Neuron (in vitro differentiated cells): Measurements from ENCODE around the gene PRELP.
"Not testable (repeated sequence)": the region's sequence is repeated elsewhere in the genome, so short reads cannot be mapped to it uniquely, and the experiment has no call there.

Experiments
- H2AFZ ChIP-seq: one replicate; pipeline ENCODE4 v1.6.1; 2013; ENCODE audit warnings: low read depth, mild to moderate bottlenecking, inconsistent platforms, low read length, moderate library complexity
- H3K27me3 ChIP-seq: one replicate; pipeline ENCODE4 v1.6.1; 2013; ENCODE audit warnings: low read length; ENCODE audit not compliant: insufficient read depth
- H3K36me3 ChIP-seq: one replicate; pipeline ENCODE4 v1.6.1; 2013; ENCODE audit warnings: low read length; ENCODE audit not compliant: insufficient read depth
- H3K4me1 ChIP-seq: one replicate; pipeline ENCODE4 v1.6.1; 2013; ENCODE audit warnings: low read length; ENCODE audit not compliant: insufficient read depth
- H3K4me3 ChIP-seq: 2 replicates; pipeline ENCODE4 v1.5.1; 2013; ENCODE audit warnings: mild to moderate bottlenecking, low read length, moderate library complexity
- H3K9me3 ChIP-seq: one replicate; pipeline ENCODE4 v1.6.1; 2013; ENCODE audit warnings: low read length

PRELP gene

GRCh38 chr1:203461717-203462116 is 13.9 kb upstream of the PRELP start:
- Histone ChIP-seq H3K27me3 (peaks cover 24% of the 10 kb centered on the region), H3K9me3 (no peaks in the 10 kb centered on the region), H3K36me3 (no peaks in the 10 kb centered on the region), H3K4me3 (no peak overlapping the region), H2AFZ (no peak overlapping the region), H3K4me1 (peaks cover 8% of the 10 kb centered on the region)

DNA sequence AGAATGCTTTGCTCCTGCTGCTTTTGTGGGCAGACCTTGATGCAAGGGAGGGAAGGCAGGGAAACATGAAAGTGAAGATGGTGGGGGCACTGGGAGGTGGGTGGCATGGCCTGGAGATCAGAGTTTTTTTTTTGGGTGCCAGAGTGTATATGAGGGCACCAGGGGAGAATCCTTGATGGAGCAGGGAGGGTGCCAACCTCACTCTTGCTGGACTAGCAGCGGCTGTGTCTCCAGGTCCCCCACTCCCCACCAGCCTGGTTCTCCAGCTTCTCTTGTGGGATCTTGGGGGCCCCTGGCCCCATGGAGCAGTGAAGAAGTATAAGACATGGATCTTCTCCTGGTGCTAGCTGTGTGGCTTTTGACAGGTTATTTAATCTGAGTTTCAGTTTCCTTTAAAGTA is 13.5 kb upstream of the PRELP start:
- H3K9me3 ChIP-seq: no peaks in the 10 kb centered on the region
- no peak overlapping the region for H2AFZ ChIP-seq
- peaks cover 24% of the 10 kb centered on the region for H3K27me3 ChIP-seq
- H3K36me3 ChIP-seq: no peaks in the 10 kb centered on the region
- peaks cover 8% of the 10 kb centered on the region for H3K4me1 ChIP-seq
- no peak overlapping the region for H3K4me3 ChIP-seq

DNA sequence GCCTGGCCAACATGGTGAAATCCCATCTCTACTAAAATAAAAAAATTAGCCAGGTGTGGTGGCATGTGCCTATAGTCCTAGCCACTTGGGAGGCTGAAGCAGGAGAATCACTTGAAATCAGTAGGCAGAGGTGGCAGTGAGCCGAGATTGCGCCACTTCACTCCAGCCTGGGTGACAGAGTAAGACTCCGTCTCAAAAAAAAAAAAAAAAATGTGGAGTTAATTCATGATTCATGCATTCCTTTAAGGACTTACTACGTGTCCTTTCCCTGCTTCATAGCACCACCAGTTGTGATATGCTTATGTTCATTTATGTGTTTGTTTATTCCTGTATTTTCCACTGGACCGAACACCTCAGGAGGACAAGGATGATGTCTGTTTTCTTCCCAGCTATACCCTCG is 12.7 kb upstream of the PRELP start:
- no peaks in the 10 kb centered on the region for H3K36me3 ChIP-seq

GRCh38 chr1:203463469-203464062 is 12.0 kb upstream of the PRELP start:
- H3K36me3 ChIP-seq: no peaks in the 10 kb centered on the region
- no peak overlapping the region for H3K4me3 ChIP-seq
- peaks cover 8% of the 10 kb centered on the region for H3K4me1 ChIP-seq
- no peaks in the 10 kb centered on the region for H3K9me3 ChIP-seq
- peaks cover 24% of the 10 kb centered on the region for H3K27me3 ChIP-seq
- H2AFZ ChIP-seq: no peak overlapping the region

More for the DNA sequence above, 12.7 kb upstream of the PRELP start:
- Histone ChIP-seq H3K9me3 (no peaks in the 10 kb centered on the region), H3K4me3 (no peak overlapping the region), H3K4me1 (peaks cover 8% of the 10 kb centered on the region), H2AFZ (no peak overlapping the region), H3K27me3 (peaks cover 24% of the 10 kb centered on the region)

GRCh38 chr1:203464226-203464625 is 11.4 kb upstream of the PRELP start:
- Histone ChIP-seq H3K36me3 (no peaks in the 10 kb centered on the region), H3K4me1 (peaks cover 8% of the 10 kb centered on the region), H3K27me3 (peaks cover 22% of the 10 kb centered on the region), H3K9me3 (no peaks in the 10 kb centered on the region), H2AFZ (no peak overlapping the region), H3K4me3 (no peak overlapping the region)

DNA sequence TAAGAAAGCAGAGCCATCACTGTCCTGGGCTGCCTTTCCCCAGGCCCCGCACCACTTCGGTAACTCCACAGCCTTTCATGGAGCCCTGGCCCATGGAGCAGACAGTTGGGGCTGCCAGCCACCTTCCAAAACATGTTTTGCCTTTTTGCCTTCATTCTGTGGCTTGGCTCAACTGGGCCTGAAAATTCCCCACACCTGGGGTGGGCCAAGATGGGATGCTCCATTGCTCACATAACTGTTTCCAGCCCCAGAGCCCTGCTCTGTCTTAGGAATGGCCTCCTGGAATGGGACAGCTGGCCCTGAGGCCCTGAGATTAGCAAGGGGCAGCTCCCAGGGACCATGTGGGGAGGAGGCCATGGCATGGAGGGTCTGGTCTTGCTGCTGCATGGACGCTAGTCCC is 10.9 kb upstream of the PRELP start:
- Histone ChIP-seq H3K4me3 (no peak overlapping the region), H3K27me3 (peaks cover 22% of the 10 kb centered on the region), H3K9me3 (no peaks in the 10 kb centered on the region), H3K36me3 (no peaks in the 10 kb centered on the region), H2AFZ (no peak overlapping the region), H3K4me1 (peaks cover 8% of the 10 kb centered on the region)

GRCh38 chr1:203465146-203465798 is 10.3 kb upstream of the PRELP start:
- H3K4me3 ChIP-seq: no peak overlapping the region
- no peak overlapping the region for H2AFZ ChIP-seq
- H3K36me3 ChIP-seq: no peaks in the 10 kb centered on the region
- H3K4me1 ChIP-seq: peaks cover 8% of the 10 kb centered on the region
- H3K9me3 ChIP-seq: no peaks in the 10 kb centered on the region
- peaks cover 22% of the 10 kb centered on the region for H3K27me3 ChIP-seq

GRCh38 chr1:203465948-203466347 is 9.7 kb upstream of the PRELP start:
- peaks cover 8% of the 10 kb centered on the region for H3K4me1 ChIP-seq
- no peak overlapping the region for H2AFZ ChIP-seq
- H3K36me3 ChIP-seq: no peaks in the 10 kb centered on the region
- H3K9me3 ChIP-seq: no peaks in the 10 kb centered on the region
- peaks cover 22% of the 10 kb centered on the region for H3K27me3 ChIP-seq
- no peak overlapping the region for H3K4me3 ChIP-seq

- not testable (repeated sequence) for H3K4me3 ChIP-seq
Measured at GRCh38 chr1:203466906-203467549, 8.6 kb upstream of the PRELP start.

DNA sequence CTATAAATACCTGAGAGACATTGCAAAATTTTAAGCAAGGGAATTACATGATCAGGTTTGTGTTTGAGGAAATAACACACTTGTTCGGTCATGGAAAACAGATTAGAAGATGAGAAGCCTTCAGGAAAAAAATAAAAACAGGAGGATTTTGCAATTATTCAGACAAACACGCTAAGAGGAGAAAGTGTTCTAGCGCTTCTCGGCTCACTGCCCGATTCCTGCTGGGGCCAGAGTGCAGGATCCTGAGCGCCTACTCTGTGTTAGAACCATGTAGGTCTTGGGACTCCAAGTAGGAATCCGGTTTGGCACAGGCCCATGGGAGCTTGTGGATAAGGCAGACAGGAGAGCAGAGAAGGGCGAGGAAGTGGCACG is 8.1 kb upstream of the PRELP start:
- peaks cover 8% of the 10 kb centered on the region for H3K4me1 ChIP-seq
- H2AFZ ChIP-seq: no peak overlapping the region
- peaks cover 22% of the 10 kb centered on the region for H3K27me3 ChIP-seq
- no peak overlapping the region for H3K4me3 ChIP-seq
- H3K36me3 ChIP-seq: no peaks in the 10 kb centered on the region
- no peaks in the 10 kb centered on the region for H3K9me3 ChIP-seq

More at GRCh38 chr1:203466906-203467549, 8.6 kb upstream of the PRELP start:
- not testable (repeated sequence) for H3K36me3 ChIP-seq, H2AFZ ChIP-seq, H3K4me1 ChIP-seq, H3K9me3 ChIP-seq
- H3K27me3 ChIP-seq: peaks cover 22% of the 10 kb centered on the region

- Histone ChIP-seq H3K4me1 (peaks cover 8% of the 10 kb centered on the region), H3K36me3 (no peaks in the 10 kb centered on the region), H3K4me3 (no peak overlapping the region), H3K27me3 (peaks cover 18% of the 10 kb centered on the region), H2AFZ (no peak overlapping the region), H3K9me3 (no peaks in the 10 kb centered on the region)
Measured at GRCh38 chr1:203468326-203468725, 7.3 kb upstream of the PRELP start.

- Histone ChIP-seq H2AFZ (no peak overlapping the region), H3K9me3 (no peaks in the 10 kb centered on the region), H3K36me3 (no peaks in the 10 kb centered on the region), H3K4me3 (no peak overlapping the region), H3K4me1 (peaks cover 12% of the 10 kb centered on the region), H3K27me3 (no peaks in the 10 kb centered on the region)
Measured at GRCh38 chr1:203470240-203470639, 5.4 kb upstream of the PRELP start.

DNA sequence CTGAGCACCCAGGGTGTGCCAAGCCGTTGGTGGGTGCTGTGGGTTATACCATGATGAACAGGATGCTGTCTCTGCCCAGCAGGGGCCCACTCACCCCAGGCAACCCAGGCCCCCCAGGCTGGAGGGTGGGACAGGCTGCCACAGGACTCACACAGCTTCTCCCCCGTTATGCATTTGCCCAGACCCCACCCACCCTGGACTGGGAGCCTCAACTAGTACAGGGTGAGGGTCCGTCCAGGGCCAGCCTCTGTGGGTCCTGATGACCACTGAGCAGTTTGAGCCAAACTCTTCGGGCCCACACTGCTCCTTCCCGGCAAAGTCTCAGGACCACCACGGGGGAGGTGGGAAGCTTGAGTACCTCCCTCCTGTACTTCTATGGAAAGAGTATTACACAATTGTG is 3.8 kb upstream of the PRELP start:
- no peak overlapping the region for H2AFZ ChIP-seq
- no peaks in the 10 kb centered on the region for H3K9me3 ChIP-seq
- no peak overlapping the region for H3K4me3 ChIP-seq
- H3K27me3 ChIP-seq: peaks cover 9% of the 10 kb centered on the region
- no peaks in the 10 kb centered on the region for H3K36me3 ChIP-seq
- H3K4me1 ChIP-seq: peaks cover 13% of the 10 kb centered on the region
